ENCODE results near the gene KDM3A.

Gene KDM3A, protein sequence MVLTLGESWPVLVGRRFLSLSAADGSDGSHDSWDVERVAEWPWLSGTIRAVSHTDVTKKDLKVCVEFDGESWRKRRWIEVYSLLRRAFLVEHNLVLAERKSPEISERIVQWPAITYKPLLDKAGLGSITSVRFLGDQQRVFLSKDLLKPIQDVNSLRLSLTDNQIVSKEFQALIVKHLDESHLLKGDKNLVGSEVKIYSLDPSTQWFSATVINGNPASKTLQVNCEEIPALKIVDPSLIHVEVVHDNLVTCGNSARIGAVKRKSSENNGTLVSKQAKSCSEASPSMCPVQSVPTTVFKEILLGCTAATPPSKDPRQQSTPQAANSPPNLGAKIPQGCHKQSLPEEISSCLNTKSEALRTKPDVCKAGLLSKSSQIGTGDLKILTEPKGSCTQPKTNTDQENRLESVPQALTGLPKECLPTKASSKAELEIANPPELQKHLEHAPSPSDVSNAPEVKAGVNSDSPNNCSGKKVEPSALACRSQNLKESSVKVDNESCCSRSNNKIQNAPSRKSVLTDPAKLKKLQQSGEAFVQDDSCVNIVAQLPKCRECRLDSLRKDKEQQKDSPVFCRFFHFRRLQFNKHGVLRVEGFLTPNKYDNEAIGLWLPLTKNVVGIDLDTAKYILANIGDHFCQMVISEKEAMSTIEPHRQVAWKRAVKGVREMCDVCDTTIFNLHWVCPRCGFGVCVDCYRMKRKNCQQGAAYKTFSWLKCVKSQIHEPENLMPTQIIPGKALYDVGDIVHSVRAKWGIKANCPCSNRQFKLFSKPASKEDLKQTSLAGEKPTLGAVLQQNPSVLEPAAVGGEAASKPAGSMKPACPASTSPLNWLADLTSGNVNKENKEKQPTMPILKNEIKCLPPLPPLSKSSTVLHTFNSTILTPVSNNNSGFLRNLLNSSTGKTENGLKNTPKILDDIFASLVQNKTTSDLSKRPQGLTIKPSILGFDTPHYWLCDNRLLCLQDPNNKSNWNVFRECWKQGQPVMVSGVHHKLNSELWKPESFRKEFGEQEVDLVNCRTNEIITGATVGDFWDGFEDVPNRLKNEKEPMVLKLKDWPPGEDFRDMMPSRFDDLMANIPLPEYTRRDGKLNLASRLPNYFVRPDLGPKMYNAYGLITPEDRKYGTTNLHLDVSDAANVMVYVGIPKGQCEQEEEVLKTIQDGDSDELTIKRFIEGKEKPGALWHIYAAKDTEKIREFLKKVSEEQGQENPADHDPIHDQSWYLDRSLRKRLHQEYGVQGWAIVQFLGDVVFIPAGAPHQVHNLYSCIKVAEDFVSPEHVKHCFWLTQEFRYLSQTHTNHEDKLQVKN (N-terminal part only)

DNA sequence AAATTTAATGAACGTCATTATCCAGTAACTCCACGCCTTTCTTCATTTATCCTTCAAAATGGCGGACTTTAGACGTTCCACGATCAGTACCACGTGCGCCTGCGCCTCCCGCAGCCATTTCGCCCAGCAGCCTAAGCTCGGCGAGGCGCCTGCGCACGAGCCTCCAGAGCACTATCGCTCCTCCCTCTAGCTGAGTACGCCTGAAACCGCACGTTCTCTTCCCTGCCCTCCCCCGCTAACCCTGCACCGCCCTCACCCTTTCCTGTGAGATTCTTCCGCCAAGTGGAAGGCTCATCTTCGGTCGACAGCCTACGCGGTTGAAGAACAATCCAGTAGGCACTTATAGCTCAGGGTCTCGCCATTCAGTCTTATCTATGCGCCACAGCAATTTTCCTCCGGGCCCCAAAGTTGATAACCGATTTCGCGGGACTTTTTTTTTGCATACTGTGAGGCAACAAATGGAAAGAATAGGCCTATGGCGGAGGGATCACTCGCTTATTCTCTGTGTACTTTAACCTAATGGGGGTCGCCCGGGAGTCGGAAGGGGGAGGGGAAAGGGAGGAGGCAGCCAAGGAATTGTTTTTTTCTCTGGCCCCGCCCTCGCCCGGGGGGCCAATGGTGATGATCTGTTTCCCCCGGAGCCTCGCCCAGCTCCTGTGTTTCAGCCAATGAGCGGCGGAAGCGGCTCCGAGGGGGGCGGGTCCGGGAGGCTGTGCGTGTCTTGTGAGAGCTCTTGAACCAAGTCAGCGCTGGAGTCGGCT, at the start of gene KDM3A:
Gene KDM3A, plus strand, starts transcription at position 741 of the 761 bp plus-strand sequence. CDS start 677 bp downstream, outside the sequence.
- in situ Hi-C loops (cut with MboI; ENCODE audit: low sequenced_read_pairs) = no loop called here

DNA sequence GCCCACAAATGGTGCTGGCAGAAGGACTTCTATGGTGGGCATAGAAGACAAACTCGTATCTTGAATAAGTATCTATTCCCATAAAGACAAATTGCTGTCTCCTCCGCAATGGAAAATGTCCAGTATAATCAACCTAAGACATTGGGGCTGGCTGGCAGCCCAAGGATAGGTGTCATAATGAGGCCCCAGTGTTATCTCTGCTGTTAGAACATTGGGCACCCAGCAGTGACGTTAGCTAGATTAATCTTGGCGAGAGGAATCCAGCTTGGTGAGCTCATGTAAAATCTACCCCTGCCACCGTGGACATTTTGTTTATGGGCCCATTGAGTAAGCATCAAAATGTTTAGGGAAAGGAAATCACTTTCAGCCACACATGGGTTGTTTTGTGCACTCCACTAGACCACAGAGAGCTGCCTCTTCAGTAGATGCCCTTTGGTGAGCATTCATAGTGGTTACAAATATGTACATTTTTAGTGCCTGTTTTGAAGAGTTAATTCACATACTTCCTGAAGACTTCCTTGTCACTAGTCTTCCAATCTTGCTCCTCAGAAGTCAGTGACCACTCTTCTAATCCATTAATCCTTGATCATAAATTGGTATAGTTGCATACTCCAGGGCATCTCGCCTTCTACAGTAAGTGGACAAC, 48.2 kb upstream of the KDM3A start:
- in situ Hi-C loops (cut with MboI; ENCODE audit: low sequenced_read_pairs) = no loop called here

DNA sequence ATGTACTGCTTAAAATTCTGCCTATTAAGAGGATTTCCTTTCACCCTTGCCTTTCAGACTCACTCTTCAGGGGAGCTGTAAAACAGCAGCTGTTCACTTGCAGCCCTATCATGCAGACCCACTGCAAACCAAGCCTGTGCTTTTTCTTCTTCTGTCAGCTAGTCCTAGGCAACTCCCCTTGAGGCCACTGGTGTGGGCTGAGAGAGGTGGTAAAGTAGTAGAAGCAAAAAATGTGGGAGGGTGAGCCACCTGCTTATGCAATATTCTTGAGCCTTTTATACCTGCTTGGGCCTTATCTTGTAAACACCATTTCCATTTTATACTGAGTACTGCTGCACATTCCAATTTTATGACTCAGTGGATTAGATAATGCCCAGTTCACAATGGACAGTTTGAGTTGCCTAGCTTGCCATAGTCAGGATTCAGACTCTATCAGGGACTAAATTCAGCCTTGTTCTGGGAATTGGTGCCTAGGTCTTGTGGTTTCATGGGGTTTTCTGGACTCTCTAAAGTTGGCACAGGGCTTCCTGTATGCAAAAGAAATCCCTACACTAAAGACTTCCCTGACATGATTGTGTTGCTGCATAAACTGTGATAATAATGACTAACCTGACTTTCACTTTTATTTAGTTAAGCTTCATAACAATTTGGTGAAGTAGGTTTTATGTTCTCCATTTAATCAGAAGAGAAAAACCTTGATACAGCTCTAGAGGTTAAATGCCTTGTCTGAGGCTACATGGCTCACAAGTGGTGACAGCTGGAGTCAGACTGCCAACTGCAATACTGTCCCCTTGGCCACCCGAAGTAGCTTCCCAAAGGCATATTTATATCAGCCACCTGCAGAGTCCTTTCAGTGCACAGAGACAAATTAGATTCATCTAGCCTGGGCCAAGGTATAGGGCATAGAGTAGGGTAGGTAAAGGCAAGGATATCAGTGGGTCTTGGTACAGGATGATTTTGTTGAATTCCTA, 47.4 kb upstream of the KDM3A start:
- in situ Hi-C loops (cut with MboI; ENCODE audit: low sequenced_read_pairs) = no loop called here

DNA sequence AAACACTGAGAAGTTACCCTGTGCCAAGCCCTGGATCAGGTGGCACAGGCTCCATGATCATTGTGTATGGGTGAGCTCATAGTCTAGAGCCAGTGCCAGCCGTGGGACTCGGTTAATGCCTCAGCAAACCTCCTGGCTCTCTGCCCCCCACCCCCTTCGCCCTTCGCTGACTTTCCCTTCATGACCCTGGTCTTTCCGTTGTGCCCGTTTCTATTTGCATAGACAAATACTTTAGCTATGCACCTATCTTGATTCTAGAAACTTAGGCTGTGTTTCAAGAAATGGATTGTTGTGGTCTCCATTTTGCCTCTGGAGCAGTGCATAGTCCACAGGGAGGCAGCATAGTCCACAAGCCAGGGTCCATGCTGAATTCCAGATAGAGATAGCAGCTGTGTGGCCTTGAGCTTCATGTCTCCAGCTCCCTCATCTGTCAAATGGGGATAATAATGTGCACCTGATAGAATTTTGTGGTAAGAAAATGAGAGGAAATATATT, 44.8 kb upstream of the KDM3A start:
- in situ Hi-C loops (cut with MboI; ENCODE audit: low sequenced_read_pairs) = no loop called here

DNA sequence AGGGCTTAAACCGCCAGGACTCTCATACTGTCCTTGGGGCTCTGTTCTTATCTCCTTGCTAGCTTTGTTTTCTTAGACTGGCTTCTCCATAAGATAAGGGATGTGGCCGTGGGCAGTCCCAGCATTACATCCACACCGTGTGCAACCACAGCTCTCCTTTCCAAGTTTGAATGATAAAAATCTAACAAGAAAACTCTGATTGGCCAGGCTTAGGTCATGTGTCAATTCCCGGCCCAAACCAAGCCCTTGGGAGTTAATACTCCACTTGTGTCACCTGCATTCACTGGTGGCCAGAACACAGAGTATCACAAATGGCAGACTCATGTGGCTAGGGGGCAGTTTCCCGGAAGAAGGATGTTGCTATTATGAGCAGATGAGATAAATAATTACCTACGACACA, 43.2 kb upstream of the KDM3A start:
- in situ Hi-C loops (cut with MboI; ENCODE audit: low sequenced_read_pairs) = no loop called here

DNA sequence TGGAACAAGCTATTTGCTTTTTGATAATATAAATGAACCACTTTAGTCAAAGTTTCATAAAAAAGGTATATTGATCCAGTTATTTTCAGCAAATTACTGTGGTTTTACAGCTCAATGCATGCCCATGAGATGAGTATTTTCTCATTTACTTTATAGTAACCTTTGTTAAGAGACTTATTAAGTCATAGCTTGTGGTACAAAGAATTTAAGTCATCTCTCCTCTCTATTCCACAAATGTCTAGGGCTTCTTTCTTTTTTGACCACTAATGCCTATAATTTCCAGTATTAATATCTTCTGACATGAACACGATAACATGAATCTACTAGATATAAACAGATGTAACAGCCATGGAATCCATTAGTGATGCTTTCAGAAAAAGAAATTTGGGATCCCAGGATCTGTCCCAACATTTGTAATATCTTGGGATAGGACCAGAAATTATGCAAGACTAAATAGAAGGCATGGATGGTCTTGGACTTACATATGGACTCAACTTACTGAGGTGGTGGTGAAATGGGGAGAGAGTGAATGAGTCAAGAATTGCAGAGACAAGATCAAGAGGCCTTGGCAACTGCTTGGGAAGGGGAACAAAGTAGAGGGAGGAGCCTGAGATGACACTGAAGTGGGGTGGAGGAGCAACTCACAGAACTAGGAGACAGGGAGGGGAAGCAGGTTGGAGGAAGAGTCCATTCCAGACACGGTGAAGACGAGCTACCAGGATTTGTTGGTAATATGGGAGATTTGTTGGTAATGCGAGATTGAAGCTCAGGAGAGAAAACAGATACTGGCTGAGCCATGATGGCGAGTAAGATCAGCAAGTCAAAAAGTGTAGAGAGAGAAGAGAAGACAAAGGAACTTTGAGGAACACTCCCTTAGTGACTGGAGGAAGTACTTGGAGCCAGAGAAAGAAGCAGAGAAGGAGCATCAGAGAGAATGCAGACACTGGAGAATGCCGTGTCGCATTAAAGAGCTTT, 42.4 kb upstream of the KDM3A start:
- in situ Hi-C loops (cut with MboI; ENCODE audit: low sequenced_read_pairs) = no loop called here

DNA sequence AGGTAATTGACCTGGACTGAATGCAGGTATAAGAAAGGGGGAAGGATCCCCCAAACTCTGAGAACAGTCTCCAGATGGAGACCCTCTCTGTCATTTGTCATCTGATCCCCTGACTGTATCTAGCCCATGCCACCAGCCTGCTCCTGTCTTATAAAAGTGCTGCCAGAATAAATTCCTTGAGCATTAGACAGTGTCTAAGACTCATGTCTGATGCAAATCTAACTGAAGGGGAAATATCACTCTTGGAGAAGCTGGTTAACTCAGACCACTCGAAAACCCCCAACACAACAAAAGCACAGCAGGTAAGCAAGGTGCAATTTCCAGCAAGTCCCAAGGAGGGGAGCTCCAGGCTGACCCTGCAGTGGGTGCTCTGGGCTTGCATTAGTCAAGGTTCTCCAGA, 40.9 kb upstream of the KDM3A start:
- in situ Hi-C loops (cut with MboI; ENCODE audit: low sequenced_read_pairs) = no loop called here

DNA sequence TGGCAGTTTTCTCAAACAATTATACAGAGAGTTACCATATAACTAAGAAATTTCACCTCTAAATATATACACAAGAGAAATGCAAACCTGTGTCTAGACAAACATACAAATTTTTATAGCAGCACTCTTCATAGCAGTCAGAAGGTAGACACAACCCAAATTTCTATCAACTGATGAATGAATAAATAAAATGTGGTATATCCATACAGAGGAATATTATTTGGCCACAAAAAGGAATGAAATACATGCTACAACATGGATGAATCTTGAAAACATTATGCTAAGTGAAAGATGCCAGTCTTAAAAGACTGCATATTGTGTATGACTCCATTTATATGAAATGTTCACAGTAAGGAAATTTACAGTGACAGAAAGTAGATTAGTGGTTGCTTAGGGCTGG, 30.6 kb upstream of the KDM3A start:
- in situ Hi-C loops (cut with MboI; ENCODE audit: low sequenced_read_pairs) = no loop called here

DNA sequence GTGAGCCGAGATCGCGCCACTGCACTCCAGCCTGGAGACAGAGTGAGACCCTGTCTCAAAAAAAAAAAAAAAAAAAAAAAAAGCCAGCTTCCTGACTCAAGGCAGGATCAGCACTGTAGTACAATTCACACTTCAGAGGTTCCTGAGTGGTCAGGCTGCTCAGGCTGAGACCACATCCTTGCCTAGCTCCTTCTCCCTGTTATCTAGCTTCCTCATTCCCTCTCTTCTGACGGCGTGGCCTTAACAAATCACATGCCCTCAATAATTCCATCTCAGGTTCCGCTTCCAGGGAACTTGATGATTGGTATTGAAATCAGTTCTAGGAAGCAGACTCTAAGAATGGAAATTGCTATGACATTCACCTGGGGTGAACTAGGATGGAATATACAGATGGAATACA, 29.8 kb upstream of the KDM3A start:
- in situ Hi-C loops (cut with MboI; ENCODE audit: low sequenced_read_pairs) = no loop called here

DNA sequence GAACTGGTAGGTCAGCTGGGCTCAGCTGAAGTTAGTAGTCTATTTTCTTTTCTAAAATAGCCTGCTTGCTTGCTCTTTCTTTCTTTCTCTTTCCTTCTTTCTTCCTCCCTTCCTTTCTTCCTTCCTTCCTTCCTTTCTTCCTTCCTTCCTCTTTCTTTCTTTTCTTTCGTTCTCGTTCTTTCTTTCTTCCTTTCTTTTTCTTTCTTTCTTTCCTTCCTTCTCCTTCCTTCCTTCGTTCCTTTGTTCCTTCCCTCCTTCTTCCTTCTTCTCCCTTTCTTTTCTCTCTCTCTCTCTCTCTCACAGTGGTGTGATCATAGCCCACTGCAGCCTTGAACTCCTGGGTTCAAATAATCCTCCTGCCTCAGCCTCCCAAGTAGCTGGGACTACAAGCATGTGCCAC, 29.2 kb upstream of the KDM3A start:
- in situ Hi-C loops (cut with MboI; ENCODE audit: low sequenced_read_pairs) = no loop called here

DNA sequence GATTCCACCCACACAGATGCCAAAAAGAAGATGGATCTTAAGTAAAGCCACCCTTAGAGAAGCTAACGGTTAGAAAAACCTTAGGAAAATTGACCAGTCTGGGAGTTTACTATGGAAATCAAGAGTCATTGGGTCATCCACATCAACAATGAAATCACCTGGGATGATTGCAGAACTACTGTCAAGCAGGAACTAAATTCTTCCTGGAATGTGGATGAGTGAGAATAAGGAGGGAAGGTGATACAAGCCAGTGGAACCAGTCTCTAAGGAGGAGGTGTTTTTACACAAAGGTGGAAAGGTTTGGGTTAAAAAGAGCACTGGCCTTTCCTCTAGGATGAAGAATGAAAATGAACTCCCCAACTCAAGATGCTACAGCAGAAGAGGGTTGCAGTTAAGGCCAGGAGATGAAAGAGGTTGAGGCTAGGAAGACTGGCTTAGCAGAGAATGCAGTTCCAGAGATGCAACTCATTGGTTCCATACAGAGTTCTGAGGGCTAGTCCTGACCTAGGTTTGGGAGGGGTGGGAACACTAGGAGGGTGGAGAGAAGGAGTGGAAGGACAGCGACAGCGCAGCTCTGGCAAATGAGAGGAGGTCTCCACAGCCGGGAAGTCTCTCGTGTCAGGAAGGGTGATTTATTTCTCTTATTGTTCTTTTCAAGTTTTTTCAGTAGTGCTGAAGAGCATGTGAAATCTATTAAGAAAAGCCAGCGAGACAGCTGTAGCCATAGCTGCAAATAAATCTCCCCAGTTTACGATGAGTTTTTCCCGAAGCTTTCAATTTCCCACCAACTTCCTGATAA, 27.7 kb upstream of the KDM3A start:
- in situ Hi-C loops (cut with MboI; ENCODE audit: low sequenced_read_pairs) = no loop called here

DNA sequence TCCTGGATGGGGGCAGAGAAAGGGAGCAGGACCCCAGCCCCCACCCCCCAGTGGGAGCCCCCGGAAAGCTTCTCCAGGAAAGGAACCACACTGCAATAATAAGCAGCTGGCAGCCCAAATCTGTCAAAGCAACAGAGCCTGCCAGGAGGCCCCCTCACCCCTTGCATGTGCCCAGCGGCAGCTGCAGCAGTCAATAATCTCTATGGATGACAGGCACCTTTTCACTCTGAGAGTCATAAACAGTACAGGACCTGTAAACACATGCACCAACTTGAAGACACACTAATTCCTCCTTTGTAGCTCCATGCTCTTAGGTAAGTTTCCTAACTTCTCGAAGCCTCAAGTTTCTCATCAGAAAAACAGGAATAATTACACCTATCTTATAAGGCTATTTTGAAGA, 26.2 kb upstream of the KDM3A start:
- in situ Hi-C loops (cut with MboI; ENCODE audit: low sequenced_read_pairs) = no loop called here

DNA sequence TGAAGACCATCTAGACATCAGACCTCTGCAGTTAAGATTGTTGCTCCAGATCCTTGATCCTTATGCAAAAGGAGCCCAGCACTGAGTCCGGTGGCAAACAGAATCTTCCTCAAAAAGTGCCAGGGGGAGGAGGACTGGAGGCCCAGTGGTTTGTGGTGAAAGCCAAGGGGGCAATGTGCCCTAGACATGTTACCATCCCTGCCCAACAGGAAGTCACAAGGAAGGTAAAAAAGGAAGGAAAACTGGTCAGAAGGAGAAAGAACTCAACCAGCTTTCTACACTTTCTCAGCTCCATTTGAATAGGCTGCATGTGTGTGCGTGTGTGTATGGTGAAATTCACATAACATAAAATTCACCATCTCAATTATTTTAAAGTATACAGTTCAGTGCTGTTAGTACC, 25.0 kb upstream of the KDM3A start:
- in situ Hi-C loops (cut with MboI; ENCODE audit: low sequenced_read_pairs) = no loop called here

DNA sequence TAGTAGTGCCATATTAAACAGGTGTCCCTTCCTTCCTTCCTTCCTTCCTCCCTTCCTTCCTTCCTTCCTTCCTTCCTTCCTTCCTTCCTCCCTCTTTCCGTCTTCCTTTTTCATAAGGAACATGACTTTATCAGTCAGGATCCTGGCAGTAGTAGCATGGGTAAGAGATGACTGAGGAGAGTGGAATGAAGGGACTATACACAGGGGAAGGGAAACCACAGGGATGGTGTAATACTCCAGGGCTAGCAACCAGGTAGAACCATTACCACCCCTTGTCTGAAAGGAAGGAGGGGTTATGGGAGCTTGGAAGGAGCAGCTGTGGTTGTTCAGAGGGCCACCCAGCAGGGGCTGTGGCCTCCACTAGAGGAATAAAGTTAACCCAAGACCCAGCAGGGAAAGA, 23.2 kb upstream of the KDM3A start:
- in situ Hi-C loops (cut with MboI; ENCODE audit: low sequenced_read_pairs) = no loop called here

DNA sequence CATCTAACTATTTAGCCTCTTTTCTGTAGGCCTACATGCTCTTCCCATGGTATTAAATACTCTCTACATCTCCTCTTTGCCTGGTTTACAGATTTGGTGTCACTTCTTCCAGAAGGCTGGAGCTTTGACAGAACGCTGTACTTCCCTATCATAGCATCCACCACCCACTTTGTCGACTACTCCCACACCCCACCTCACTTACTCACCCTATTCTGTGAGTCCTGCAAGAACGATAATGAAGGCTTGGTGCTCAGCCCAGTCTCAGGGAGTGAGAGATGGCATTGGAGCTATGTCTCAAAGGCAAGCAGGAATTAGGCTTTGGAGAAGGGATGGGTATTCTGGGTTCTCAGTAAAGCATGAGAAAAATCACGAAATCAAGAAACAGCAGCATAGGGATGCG, 20.3 kb upstream of the KDM3A start:
- in situ Hi-C loops (cut with MboI; ENCODE audit: low sequenced_read_pairs) = no loop called here

DNA sequence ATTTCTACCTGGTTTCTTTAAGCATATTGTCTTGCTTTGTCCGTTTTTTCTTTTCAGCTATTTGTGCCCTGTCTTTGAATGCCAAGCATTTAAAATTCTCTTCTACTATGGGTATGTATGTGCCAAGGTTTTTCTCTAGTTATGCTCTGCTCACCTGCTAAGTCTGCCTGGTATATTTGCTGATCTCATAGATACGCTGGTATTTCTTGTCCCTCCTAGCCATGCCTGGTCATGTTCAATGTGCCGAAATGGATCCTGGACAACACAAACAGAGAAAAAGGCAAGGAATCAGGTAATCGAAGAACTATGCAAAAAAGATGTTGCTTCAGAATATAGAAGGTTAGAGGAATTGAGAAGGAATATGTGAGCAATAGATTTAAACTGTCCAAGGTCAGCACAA, 14.9 kb upstream of the KDM3A start:
- in situ Hi-C loops (cut with MboI; ENCODE audit: low sequenced_read_pairs) = no loop called here

DNA sequence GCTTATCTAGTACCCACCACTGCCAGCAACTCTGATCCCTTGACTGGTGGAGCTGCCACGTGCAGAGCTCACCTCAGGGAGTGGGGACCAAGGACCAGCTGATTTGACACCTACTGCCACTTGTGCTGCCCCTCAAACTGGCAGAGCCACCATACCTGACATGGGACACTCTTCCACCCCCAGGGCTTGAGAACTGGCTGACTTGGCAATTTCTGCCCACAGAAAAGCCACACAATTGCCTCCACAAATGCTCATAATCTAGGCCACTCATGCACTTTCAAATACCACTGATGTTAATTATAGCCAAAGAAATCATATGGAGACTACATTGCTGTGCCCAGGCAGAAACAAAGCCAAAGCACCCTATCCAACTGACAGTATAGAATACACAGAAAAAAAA, 11.8 kb upstream of the KDM3A start:
- in situ Hi-C loops (cut with MboI; ENCODE audit: low sequenced_read_pairs) = no loop called here

Measured in HL-60/S4 treated with retinoic acid at 250 ng/mL for 4 days and 3 days (cell line).